IMR-90 (cell line): ENCODE measurements around the gene TFPI. TPM values are rescaled to one million over a fixed set of nuclear protein-coding genes. Genes with fewer than 3 reads are reported as not detected.

Experiments used
- ATAC-seq: fragments of 200-7000 bp; cut with Tn5 transposase; 2 replicates; pipeline ENCODE4 v1.9.1; 2020; ENCODE audit warnings: low read depth, mild to moderate bottlenecking, moderate library complexity
- BruUV-seq: library from RNA; stranded (reverse); fragments of 400-500 nt; replicated peaks from 2 replicates; lab custom pipeline; 2021; lab: Mats Ljungman, UMichigan
- CTCF ChIA-PET: fragments of 300-600 bp; formaldehyde crosslinking; extraction: SDS; loops from one replicate; lab custom pipeline; 2021; ENCODE audit warnings: antibody characterized with exemption; lab: Yijun Ruan, JAX
- POLR2A ChIA-PET: fragments of 300-600 bp; sonication (Branson Sonifier 250); formaldehyde crosslinking; loops from one replicate; lab custom pipeline; 2022; ENCODE audit warnings: antibody characterized with exemption; ENCODE audit not compliant: unreplicated experiment; lab: Charles Lee
- DNase-seq: peaks from one replicate; pipeline ENCODE4 v3.0.0; 2013
- H2AFZ ChIP-seq: replicated peaks from 2 replicates; pipeline ENCODE3; 2013; ENCODE audit warnings: low read length, mild to moderate bottlenecking; ENCODE audit not compliant: poor library complexity
- H2AK5ac ChIP-seq: 2 replicates; pipeline ENCODE4 v1.6.1; 2013; ENCODE audit warnings: low read depth, low read length, inconsistent platforms
- H2AK9ac ChIP-seq: replicated peaks from 2 replicates; pipeline ENCODE3; 2013; ENCODE audit warnings: mild to moderate bottlenecking, low read depth, low read length, moderate library complexity; ENCODE audit not compliant: poor library complexity
- H2BK120ac ChIP-seq: 2 replicates; pipeline ENCODE4 v1.6.1; 2013; ENCODE audit warnings: low read depth, low read length, inconsistent platforms
- H2BK15ac ChIP-seq: 3 replicates; pipeline ENCODE4 v1.6.1; 2013; ENCODE audit warnings: low read depth, low read length, inconsistent platforms
- H2BK20ac ChIP-seq: 2 replicates; pipeline ENCODE4 v1.6.1; 2013; ENCODE audit warnings: low read depth, mild to moderate bottlenecking, inconsistent platforms, low read length, moderate library complexity
- H2BK5ac ChIP-seq: 2 replicates; pipeline ENCODE4 v1.6.1; 2013; ENCODE audit warnings: mild to moderate bottlenecking, low read depth, low read length, inconsistent platforms; ENCODE audit not compliant: poor library complexity, severe bottlenecking
- H3K14ac ChIP-seq: replicated peaks from 2 replicates; pipeline ENCODE4 v1.6.1; 2013; ENCODE audit warnings: low read depth, low read length, inconsistent platforms
- H3K18ac ChIP-seq: 2 replicates; pipeline ENCODE4 v1.6.1; 2013; ENCODE audit warnings: low read depth, low read length, control low read depth
- H3K23ac ChIP-seq: 2 replicates; pipeline ENCODE4 v1.6.1; 2013; ENCODE audit warnings: low read depth, low read length, inconsistent platforms
- H3K27ac ChIP-seq: 2 replicates; pipeline ENCODE4 v1.5.1; 2013; ENCODE audit warnings: mild to moderate bottlenecking, control low read depth, low read length; ENCODE audit not compliant: insufficient read depth
- H3K27me3 ChIP-seq: 2 replicates; pipeline ENCODE4 v1.6.1; 2013; ENCODE audit warnings: low read length; ENCODE audit not compliant: control insufficient read depth, insufficient read depth
- H3K36me3 ChIP-seq: 2 replicates; pipeline ENCODE4 v1.6.1; 2013; ENCODE audit warnings: low read length, mixed read lengths; ENCODE audit not compliant: control insufficient read depth, insufficient read depth
- H3K4ac ChIP-seq: 2 replicates; pipeline ENCODE4 v1.6.1; 2013; ENCODE audit warnings: low read depth, low read length, inconsistent platforms
- H3K4me1 ChIP-seq: 2 replicates; pipeline ENCODE4 v1.6.1; 2013; ENCODE audit warnings: low read length, mixed read lengths; ENCODE audit not compliant: control insufficient read depth, insufficient read depth
- H3K4me2 ChIP-seq: 2 replicates; pipeline ENCODE4 v1.6.1; 2013; ENCODE audit warnings: low read depth, mild to moderate bottlenecking, control low read depth, low read length, moderate library complexity
- H3K4me3 ChIP-seq: 2 replicates; pipeline ENCODE4 v1.5.1; 2013; ENCODE audit warnings: low read depth, mild to moderate bottlenecking, control low read depth, low read length, moderate library complexity; ENCODE audit not compliant: insufficient read depth
- H3K56ac ChIP-seq: 2 replicates; pipeline ENCODE4 v1.6.1; 2013; ENCODE audit warnings: low read length, inconsistent platforms; ENCODE audit not compliant: insufficient read depth; ENCODE audit errors: extremely low read depth
- H3K79me1 ChIP-seq, 2 experiments: 2 replicates each; pipeline ENCODE4 v1.6.1; 2013; ENCODE audit warnings: low read length in 2 of 2, inconsistent platforms in 1 of 2, low read depth in 1 of 2
- H3K9ac ChIP-seq: 2 replicates; pipeline ENCODE4 v1.6.1; 2013; ENCODE audit warnings: low read depth, low read length, control low read depth
- H3K9me1 ChIP-seq: 2 replicates; pipeline ENCODE4 v1.6.1; 2013; ENCODE audit warnings: low read length, inconsistent platforms; ENCODE audit not compliant: insufficient read depth
- H3K9me3 ChIP-seq: 2 replicates; pipeline ENCODE4 v1.6.1; 2013; ENCODE audit warnings: low read length; ENCODE audit not compliant: control insufficient read depth, insufficient read depth
- H4K20me1 ChIP-seq: 2 replicates; pipeline ENCODE4 v1.6.1; 2013; ENCODE audit warnings: low read length, inconsistent platforms; ENCODE audit not compliant: insufficient read depth
- H4K5ac ChIP-seq: 2 replicates; pipeline ENCODE4 v1.6.1; 2013; ENCODE audit warnings: mild to moderate bottlenecking, low read depth, low read length, control low read depth
- H4K8ac ChIP-seq, 2 experiments: 2 replicates each; pipeline ENCODE4 v1.6.1; 2013; ENCODE audit warnings: low read depth in 2 of 2, low read length in 2 of 2, control low read depth in 1 of 2, inconsistent platforms in 1 of 2
- H4K91ac ChIP-seq: 2 replicates; pipeline ENCODE4 v1.6.1; 2013; ENCODE audit warnings: low read depth, low read length, inconsistent platforms; ENCODE audit not compliant: insufficient read depth
- BHLHE40 ChIP-seq: fragments of 150-350 bp; IDR thresholded peaks from 2 replicates; pipeline ENCODE4 v1.6.1; 2016; ENCODE audit warnings: mild to moderate bottlenecking, low read depth, low read length
- CEBPB ChIP-seq: IDR thresholded peaks from 2 replicates; pipeline ENCODE4 v1.6.1; 2012; ENCODE audit warnings: low read depth, low read length, improper control_type of control experiment
- CHD1 ChIP-seq: IDR thresholded peaks from 2 replicates; pipeline ENCODE4 v1.6.1; 2012; ENCODE audit warnings: low read depth, low read length, improper control_type of control experiment
- CTCF ChIP-seq: conservative IDR thresholded peaks from 2 replicates; pipeline ENCODE4 v1.5.1; 2012; ENCODE audit warnings: mild to moderate bottlenecking, low read depth, low read length, improper control_type of control experiment
- ELK1 ChIP-seq: fragments of 150-350 bp; IDR thresholded peaks from 2 replicates; pipeline ENCODE4 v1.6.1; 2016; ENCODE audit warnings: low read depth, mild to moderate bottlenecking, low read length, moderate library complexity, borderline replicate concordance
- FOS ChIP-seq: fragments of 150-350 bp; IDR thresholded peaks from 2 replicates; pipeline ENCODE4 v1.6.1; 2016; ENCODE audit warnings: low read depth, low read length
- MAFK ChIP-seq: IDR thresholded peaks from 2 replicates; pipeline ENCODE4 v1.6.1; 2012; ENCODE audit warnings: low read depth, low read length, improper control_type of control experiment
- MAZ ChIP-seq: IDR thresholded peaks from 2 replicates; pipeline ENCODE4 v1.6.1; 2012; ENCODE audit warnings: low read depth, mild to moderate bottlenecking, low read length, improper control_type of control experiment, moderate library complexity, borderline replicate concordance
- MXI1 ChIP-seq: IDR thresholded peaks from 2 replicates; pipeline ENCODE4 v1.6.1; 2012; ENCODE audit warnings: low read depth, mild to moderate bottlenecking, low read length, moderate library complexity, borderline replicate concordance
- NFE2L2 ChIP-seq: fragments of 150-350 bp; IDR thresholded peaks from 2 replicates; pipeline ENCODE4 v1.6.1; 2016; ENCODE audit warnings: low read depth, mild to moderate bottlenecking, low read length
- POLR2A ChIP-seq: IDR thresholded peaks from 2 replicates; pipeline ENCODE4 v1.6.1; 2012; ENCODE audit warnings: mild to moderate bottlenecking, low read depth, low read length
- RAD21 ChIP-seq: IDR thresholded peaks from 2 replicates; pipeline ENCODE4 v1.6.1; 2012; ENCODE audit warnings: low read length, improper control_type of control experiment
- RCOR1 ChIP-seq: IDR thresholded peaks from 2 replicates; pipeline ENCODE4 v1.6.1; 2012; ENCODE audit warnings: mild to moderate bottlenecking, low read length, improper control_type of control experiment; ENCODE audit not compliant: insufficient replicate concordance
- RFX5 ChIP-seq: IDR thresholded peaks from 2 replicates; pipeline ENCODE4 v1.8.0; 2012; ENCODE audit warnings: low read depth, mild to moderate bottlenecking, low read length, moderate library complexity
- SMC3 ChIP-seq: fragments of 150-350 bp; IDR thresholded peaks from 2 replicates; pipeline ENCODE4 v1.6.1; 2016; ENCODE audit warnings: low read depth, mild to moderate bottlenecking, antibody characterized with exemption, low read length, moderate library complexity
- USF2 ChIP-seq: fragments of 150-350 bp; IDR thresholded peaks from 2 replicates; pipeline ENCODE4 v1.6.1; 2017; ENCODE audit warnings: mild to moderate bottlenecking, antibody characterized with exemption, low read length, low read depth
- WGBS, 2 experiments: methylation state at CpG; one replicate each; pipeline versions ENCODE4 v1.1.5 to v1.1.7; 2013; ENCODE audit warnings: missing lambda C conversion rate in 2 of 2; ENCODE audit not compliant: insufficient read length in 1 of 2; ENCODE audit errors: extremely low coverage in 2 of 2; 5-methylcytosine and 5-hydroxymethylcytosine counted together
- dilution Hi-C: fragments of 300-500 bp; cut with HindIII; formaldehyde crosslinking; loops from one replicate; pipeline ENCODE4 v1.14.3; 2018; ENCODE audit warnings: low sequenced_read_pairs; ENCODE audit not compliant: unreplicated experiment
- in situ Hi-C: fragments of 300-500 bp; cut with MboI; formaldehyde crosslinking; loops from 3 replicates; pipeline ENCODE4 v1.14.3; 2019; ENCODE audit warnings: low sequenced_read_pairs, inconsistent platforms, mixed read lengths
- intact Hi-C: fragments of 100-400 bp; cut with micrococcal nuclease; formaldehyde crosslinking; loops from 2 replicates; pipeline ENCODE4 v1.10.0; 2022
- polyA plus RNA-seq, 3 experiments: library from polyadenylated mRNA; depleted of rRNA; stranded (reverse); fragments of >200 nt; gene quantifications; 2 replicates each; pipeline ENCODE4 v1.2.3, GENCODE V29; 2012; ENCODE audit warnings: low replicate concordance in 1 of 3
- total RNA-seq: library from RNA; depleted of rRNA; stranded (reverse); fragments of >200 nt; gene quantifications from 2 replicates; pipeline ENCODE4 v1.2.3, GENCODE V29; 2012

Gene TFPI
- total and polyA plus RNA-seq, 2 of the 4 experiments (the other 2 are of a cell fraction) = 33.9 to 83.0 TPM

- POLR2A ChIA-PET = no interaction called here
- no peaks in the 10 kb centered on the region for H3K79me1 ChIP-seq
- in situ Hi-C loops = no loop called here
- H4K5ac ChIP-seq = no peak overlapping the region
- no peak overlapping the region for H2AK9ac ChIP-seq
- no peak overlapping the region for H4K91ac ChIP-seq
- no peaks in the 10 kb centered on the region for H4K20me1 ChIP-seq
- BruUV-seq = no TSS peak
- no peak overlapping the region for H3K4me3 ChIP-seq
- no peak overlapping the region for H2AK5ac ChIP-seq
- intact Hi-C loops = no loop called here
- CTCF ChIA-PET = no interaction called here
- H2BK15ac ChIP-seq = no peak overlapping the region
- H3K9me1 ChIP-seq = no peaks in the 10 kb centered on the region
- no peaks in the 10 kb centered on the region for H3K9me3 ChIP-seq
- H2BK5ac ChIP-seq = no peak overlapping the region
- no peak overlapping the region for H3K23ac ChIP-seq
- no peak overlapping the region for H3K9ac ChIP-seq
- dilution Hi-C loops = no loop called here
- H3K18ac ChIP-seq = no peak overlapping the region
- H3K14ac ChIP-seq = no peak overlapping the region
- H2BK120ac ChIP-seq = no peak overlapping the region
- no CpG with 5 or more reads among the region's 1 CpG for WGBS, 2 experiments
- TF ChIP-seq RAD21 (no peak), POLR2A (no peak), RFX5 (no peak), SMC3 (no peak), CTCF (no peak), MAFK (no peak), USF2 (no peak), MAZ (no peak), RCOR1 (no peak), ELK1 (no peak), MXI1 (no peak), CEBPB (no peak), NFE2L2 (no peak), CHD1 (no peak), BHLHE40 (no peak), FOS (no peak)
- no peak overlapping the region for H4K8ac ChIP-seq
- H2BK20ac ChIP-seq = no peak overlapping the region
- no peak overlapping the region for H3K56ac ChIP-seq
- DNase-seq = no peak
- no peak overlapping the region for H2AFZ ChIP-seq
- no peaks in the 10 kb centered on the region for H3K36me3 ChIP-seq
- no peak overlapping the region for H3K4ac ChIP-seq
- no peak overlapping the region for H3K4me2 ChIP-seq
- H3K4me1 ChIP-seq = no peaks in the 10 kb centered on the region
- H3K27me3 ChIP-seq = no peaks in the 10 kb centered on the region
- no peak for ATAC-seq
- no peak overlapping the region for H3K27ac ChIP-seq
These were observed 130.1 kb downstream of the TFPI start for GRCh38 chr2:187424146-187424545.
